Gastroesophageal sphincter (tissue), 4 donors: ENCODE data around the gene ZBTB42. TPM values are rescaled to one million over a fixed set of nuclear protein-coding genes. Genes with fewer than 3 reads are reported as not detected.

Source experiments
- ATAC-seq: fragments of 150-250 bp; one replicate; pipeline ENCODE4 v1.9.1; 2016; ENCODE audit warnings: mild to moderate bottlenecking, moderate library complexity
- H3K27ac ChIP-seq, 4 donors: fragments of 200-600 bp; sonication (generic) in 3 of 4; 1 replicate in 3 of 4; 2 replicates in 1 of 4; pipeline ENCODE4 v1.5.1; 2016 to 2019
- H3K27me3 ChIP-seq: fragments of 200-600 bp; sonication (generic); one replicate; pipeline ENCODE4 v1.5.1; 2019
- H3K36me3 ChIP-seq, 2 donors: fragments of 200-600 bp; sonication (generic); one replicate each; pipeline ENCODE4 v1.5.1; 2019; ENCODE audit warnings: control low read depth in 1 of 2
- H3K4me1 ChIP-seq, 3 donors: fragments of 200-600 bp; sonication (generic); 1 replicate in 2 of 3; 2 replicates in 1 of 3; pipeline ENCODE4 v1.5.1; 2016 to 2019; ENCODE audit warnings: control low read depth in 2 of 3
- H3K4me3 ChIP-seq, 2 donors: fragments of 200-600 bp; sonication (generic); one replicate each; pipeline ENCODE4 v1.5.1; 2019; ENCODE audit warnings: mild to moderate bottlenecking in 1 of 2, moderate library complexity in 1 of 2
- H3K9me3 ChIP-seq, 3 donors: fragments of 200-600 bp; sonication (generic); one replicate each; pipeline ENCODE4 v1.5.1; 2017 to 2019; ENCODE audit warnings: control low read depth in 2 of 3
- CTCF ChIP-seq, 4 experiments: fragments of 200-600 bp in 2 of 4; fragments of 450-650 bp in 2 of 4; sonication (generic) in 1 of 4; IDR thresholded peaks; one replicate each; pipeline ENCODE4 v1.5.1; 2017 to 2019; ENCODE audit warnings: antibody characterized with exemption in 4 of 4, mild to moderate bottlenecking in 2 of 4, moderate library complexity in 2 of 4
- EP300 ChIP-seq: sonication (generic); formaldehyde crosslinking; IDR thresholded peaks from one replicate; pipeline ENCODE4 v1.6.1; 2017; ENCODE audit warnings: antibody characterized with exemption, mild to moderate bottlenecking
- POLR2A ChIP-seq, 2 donors: fragments of 450-650 bp; IDR thresholded peaks; one replicate each; pipeline ENCODE4 v1.6.1; 2017; ENCODE audit warnings: antibody characterized with exemption in 2 of 2, mild to moderate bottlenecking in 2 of 2, moderate library complexity in 1 of 2
- POLR2AphosphoS5 ChIP-seq: sonication (generic); formaldehyde crosslinking; IDR thresholded peaks from one replicate; pipeline ENCODE4 v1.6.1; 2017; ENCODE audit warnings: antibody characterized with exemption
- WGBS, 2 donors: methylation state at CpG; one replicate each; pipeline ENCODE4 v1.1.5; 2018; ENCODE audit warnings: low coverage in 1 of 2; 5-methylcytosine and 5-hydroxymethylcytosine counted together
- total RNA-seq, 4 donors: library from RNA; depleted of rRNA; stranded (reverse); fragments of >200 nt; gene quantifications; one replicate each; pipeline ENCODE4 v1.1.0, GENCODE V29; 2016

ZBTB42 gene
- total RNA-seq, 4 donors from 2014 or later: 2.0 to 4.8 (median 3.2) TPM

- ATAC-seq: peak; percentile 50
- WGBS, 2 donors: no CpG with 5 or more reads among the region's 124 CpGs
Measured at GRCh38 chr14:104794993-104795780, 5.7 kb upstream of the ZBTB42 start, which contains the start of gene AKT1. Gene AKT1 (minus strand): TSS chr14:104795748. CDS start chr14:104792643, 3,105 bp downstream.

GRCh38 chr14:104795781-104796686, 4.9 kb upstream of the ZBTB42 start:
- H3K27me3 ChIP-seq: no peaks in the 10 kb centered on the region
- peak overlapping the region; percentile 34 to 92 for H3K4me3 ChIP-seq
- peaks cover 0 to 17% of the 10 kb centered on the region in 2 donors for H3K36me3 ChIP-seq
- no peaks in the 10 kb centered on the region for H3K9me3 ChIP-seq
- peak; percentile 73 for ATAC-seq
- TF ChIP-seq EP300 (no peak), POLR2A (IDR thresholded peaks at IDR 0.05) (peak; percentile 81)
- WGBS, 2 donors: 0% methylated on average over 1 of the region's 55 CpGs; no CpG with 5 or more reads in 1 of the 2 donors
- peaks cover 3 to 83% (median 36%) of the 10 kb centered on the region in 3 donors for H3K4me1 ChIP-seq
- H3K27ac ChIP-seq: peak overlapping the region; percentile 43 to 98 (median 90)

More at GRCh38 chr14:104794993-104795780, 5.7 kb upstream of the ZBTB42 start, which contains the start of gene AKT1:
- peak within 1 kb of the TSS; percentile 87 to 92 for H3K4me3 ChIP-seq
- peak within 1 kb of the TSS; percentile 43 to 98 (median 90) for H3K27ac ChIP-seq
- H3K27me3 ChIP-seq: no peaks in the 10 kb centered on the region
- peaks cover 0 to 26% of the 10 kb centered on the region in 2 donors for H3K36me3 ChIP-seq
- TF ChIP-seq CTCF (IDR thresholded peaks at IDR 0.05) (no peak), EP300 (no peak), POLR2A (IDR thresholded peaks at IDR 0.05) (no peak), POLR2AphosphoS5 (no peak)
- H3K4me1 ChIP-seq: peaks cover 3 to 89% (median 35%) of the 10 kb centered on the region in 3 donors
- H3K9me3 ChIP-seq: no peaks in the 10 kb centered on the region

- peak overlapping the region in 3 of 4 donors; percentile 89 to 98 (median 91) for H3K27ac ChIP-seq
- TF ChIP-seq EP300 (no peak), CTCF (IDR thresholded peaks at IDR 0.05) (no peak), POLR2AphosphoS5 (no peak), POLR2A (IDR thresholded peaks at IDR 0.05) (no peak)
- H3K9me3 ChIP-seq: no peaks in the 10 kb centered on the region
- H3K4me1 ChIP-seq: peaks cover 3 to 83% (median 42%) of the 10 kb centered on the region in 3 donors
- H3K27me3 ChIP-seq: no peaks in the 10 kb centered on the region
- H3K36me3 ChIP-seq: peaks cover 0 to 11% of the 10 kb centered on the region in 2 donors
- no peak for ATAC-seq
- no CpG with 5 or more reads among the region's 6 CpGs for whole genome bisulfite sequencing, 2 donors
- H3K4me3 ChIP-seq: no peak overlapping the region
Measured at GRCh38 chr14:104796687-104797081, 4.2 kb upstream of the ZBTB42 start.

GRCh38 chr14:104797115-104798044, 3.5 kb upstream of the ZBTB42 start:
- Histone ChIP-seq H3K27ac (peak overlapping the region in 3 of 4 donors; percentile 89 to 98 (median 91)), H3K9me3 (no peaks in the 10 kb centered on the region), H3K27me3 (no peaks in the 10 kb centered on the region), H3K4me3 (no peak overlapping the region), H3K4me1 (peaks cover 3 to 83% (median 44%) of the 10 kb centered on the region in 3 donors), H3K36me3 (peaks cover 0 to 4% of the 10 kb centered on the region in 2 donors)
- WGBS, 2 donors: 60 to 83% methylated on average over 1 of the region's 18 CpGs
- ATAC-seq: no peak
- TF ChIP-seq POLR2AphosphoS5: no peak
- TF ChIP-seq CTCF (IDR thresholded peaks at IDR 0.05): no peak
- TF ChIP-seq EP300: no peak
- no peak for TF ChIP-seq POLR2A (IDR thresholded peaks at IDR 0.05)
